GM23338 (cell line): Measurements from ENCODE around the gene RAP1GAP2. TPM values are rescaled to one million over a fixed set of nuclear protein-coding genes. Genes with fewer than 3 reads are reported as not detected.

ENCODE experiments used
- ATAC-seq: fragments of 200-7000 bp; cut with Tn5 transposase; 3 replicates; pipeline ENCODE4 v1.9.1; 2020
- DNase-seq: peaks from one replicate; pipeline ENCODE4 v3.0.0-alpha.2; 2015; ENCODE audit warnings: low spot score
- H2AFZ ChIP-seq: fragments of 200-600 bp; sonication (generic); 2 replicates; pipeline ENCODE4 v1.8.0; 2016; ENCODE audit warnings: antibody characterized with exemption, mild to moderate bottlenecking, moderate library complexity
- H3F3A ChIP-seq: fragments of 200-600 bp; sonication (generic); replicated peaks from 2 replicates; pipeline ENCODE4 v1.8.0; 2017; ENCODE audit warnings: antibody characterized with exemption, mixed run types, low read depth
- H3K27ac ChIP-seq: fragments of 200-600 bp; sonication (generic); 2 replicates; pipeline ENCODE4 v1.6.1; 2016; ENCODE audit warnings: low read depth
- H3K27me3 ChIP-seq: fragments of 200-600 bp; sonication (generic); 2 replicates; pipeline ENCODE4 v1.8.0; 2016; ENCODE audit warnings: mild to moderate bottlenecking, mixed run types, moderate library complexity; ENCODE audit not compliant: insufficient read depth
- H3K36me3 ChIP-seq: fragments of 200-600 bp; sonication (generic); 2 replicates; pipeline ENCODE4 v1.8.0; 2016; ENCODE audit warnings: mild to moderate bottlenecking; ENCODE audit not compliant: insufficient read depth
- H3K4me1 ChIP-seq: fragments of 200-600 bp; sonication (generic); 2 replicates; pipeline ENCODE4 v1.8.0; 2016; ENCODE audit warnings: mild to moderate bottlenecking, moderate library complexity; ENCODE audit not compliant: insufficient read depth
- H3K4me2 ChIP-seq: fragments of 200-600 bp; sonication (generic); 2 replicates; pipeline ENCODE4 v1.7.1; 2017; ENCODE audit warnings: mixed run types
- H3K4me3 ChIP-seq: fragments of 200-600 bp; sonication (generic); 2 replicates; pipeline ENCODE4 v1.6.1; 2016; ENCODE audit warnings: mixed run types
- H3K79me2 ChIP-seq: fragments of 200-600 bp; sonication (generic); replicated peaks from 2 replicates; pipeline ENCODE4 v1.8.0; 2017; ENCODE audit warnings: mild to moderate bottlenecking; ENCODE audit not compliant: insufficient read depth
- H3K9me2 ChIP-seq: fragments of 200-600 bp; sonication (generic); 2 replicates; pipeline ENCODE4 v1.8.0; 2017; ENCODE audit not compliant: insufficient read depth
- H4K20me1 ChIP-seq: fragments of 200-600 bp; sonication (generic); replicated peaks from 2 replicates; pipeline ENCODE4 v1.8.0; 2017; ENCODE audit warnings: mild to moderate bottlenecking; ENCODE audit not compliant: insufficient read depth
- H3K27ac Mint-ChIP-seq: 2 replicates; pipeline ENCODE4 v1.8.0; 2020; ENCODE audit warnings: inconsistent platforms, mild to moderate bottlenecking, moderate library complexity, mixed read lengths
- H3K27me3 Mint-ChIP-seq: 3 replicates; pipeline ENCODE4 v1.8.0; 2022; ENCODE audit warnings: low read depth, mild to moderate bottlenecking, moderate library complexity, mixed read lengths, inconsistent platforms; ENCODE audit not compliant: insufficient read depth, poor library complexity
- H3K36me3 Mint-ChIP-seq: 3 replicates; pipeline ENCODE4 v1.8.0; 2021; ENCODE audit warnings: low read depth, mild to moderate bottlenecking, inconsistent platforms, moderate library complexity, mixed read lengths
- H3K4me1 Mint-ChIP-seq: 3 replicates; pipeline ENCODE4 v1.8.0; 2020; ENCODE audit warnings: mild to moderate bottlenecking, inconsistent platforms, mixed read lengths
- H3K4me3 Mint-ChIP-seq: 3 replicates; pipeline ENCODE4 v1.8.0; 2021; ENCODE audit warnings: moderate library complexity, mild to moderate bottlenecking, inconsistent platforms, mixed read lengths
- H3K9me3 Mint-ChIP-seq: 3 replicates; pipeline ENCODE4 v1.8.0; 2020; ENCODE audit warnings: moderate library complexity, mild to moderate bottlenecking, inconsistent platforms, mixed read lengths
- ETS1 ChIP-seq: IDR thresholded peaks from 2 replicates; pipeline ENCODE4 v1.6.1; 2016; ENCODE audit warnings: antibody characterized with exemption
- EZH2 ChIP-seq: fragments of 200-600 bp; sonication (generic); IDR thresholded peaks from one replicate; pipeline ENCODE4 v1.8.0; 2017; ENCODE audit warnings: antibody characterized with exemption, mild to moderate bottlenecking, low read depth; ENCODE audit not compliant: unreplicated experiment
- EZH2phosphoT487 ChIP-seq: fragments of 200-600 bp; sonication (generic); IDR thresholded peaks from one replicate; pipeline ENCODE4 v1.8.1; 2018; ENCODE audit warnings: antibody characterized with exemption; ENCODE audit not compliant: unreplicated experiment
- NANOG ChIP-seq: IDR thresholded peaks from 2 replicates; pipeline ENCODE4 v1.6.1; 2016; ENCODE audit warnings: antibody characterized with exemption, borderline replicate concordance
- POLR2AphosphoS5 ChIP-seq: IDR thresholded peaks from 2 replicates; pipeline ENCODE4 v1.6.1; 2016; ENCODE audit warnings: antibody characterized with exemption, low read depth
- REST ChIP-seq: IDR thresholded peaks from one replicate; pipeline ENCODE4 v1.6.1; 2018; ENCODE audit warnings: antibody characterized with exemption; ENCODE audit not compliant: unreplicated experiment
- ZNF462 ChIP-seq: fragments of 250-450 bp; sonication (Bioruptor Pico); IDR thresholded peaks from 2 replicates; pipeline ENCODE4 v1.5.0; 2020; ENCODE audit warnings: mild to moderate bottlenecking, moderate library complexity
- polyA plus RNA-seq: library from polyadenylated mRNA; unstranded; fragments of >200 nt; fragmentation: Nextera tagmentation; extraction: Ambion mirVana; gene quantifications from 2 replicates; pipeline ENCODE4 v1.2.1, GENCODE V29; 2016
- total RNA-seq: library from RNA; depleted of rRNA; stranded (reverse); fragments of >200 nt; shearing (Covaris generic); gene quantifications from 2 replicates; pipeline ENCODE4 v1.2.3, GENCODE V29; 2014

RAP1GAP2 gene
- total and polyA plus RNA-seq, 2 experiments from 2014 or later, result 17.8 to 46.1 TPM

GRCh38 chr17:2994441-2994840 is 198.2 kb downstream of the RAP1GAP2 start:
- Histone ChIP-seq H3K27ac (no peak overlapping the region), H3K4me2 (no peak overlapping the region), H3K4me1 (no peaks in the 10 kb centered on the region), H3F3A (no peaks in the 10 kb centered on the region), H2AFZ (no peak overlapping the region), H3K79me2 (no peaks in the 10 kb centered on the region), H3K4me3 (no peak overlapping the region), H3K27me3 (no peaks in the 10 kb centered on the region), H4K20me1 (0 out of 2 replicates have a peak, but pooled peaks cover 7% of the 10 kb centered on the region), H3K36me3 (peaks cover 14% of the 10 kb centered on the region), H3K9me2 (no peaks in the 10 kb centered on the region)
- ATAC-seq (no peak), DNase-seq (no peak)
- no peak for TF ChIP-seq EZH2phosphoT487
- TF ChIP-seq ZNF462 (CRISPR knock-in tag), result no peak
- no peak for TF ChIP-seq POLR2AphosphoS5
- TF ChIP-seq EZH2, result no peak
- Mint-ChIP-seq H3K27ac (no peak overlapping the region), H3K4me1 (no peaks in the 10 kb centered on the region), H3K27me3 (peaks cover 8% of the 10 kb centered on the region), H3K36me3 (peaks cover 48% of the 10 kb centered on the region), H3K9me3 (no peaks in the 10 kb centered on the region), H3K4me3 (no peak overlapping the region)

GRCh38 chr17:2995377-2995776 is 199.1 kb downstream of the RAP1GAP2 start:
- Histone ChIP-seq H3K4me1 (no peaks in the 10 kb centered on the region), H3K79me2 (no peaks in the 10 kb centered on the region), H3K27me3 (no peaks in the 10 kb centered on the region), H3K36me3 (peaks cover 21% of the 10 kb centered on the region), H4K20me1 (0 out of 2 replicates have a peak, but pooled peaks cover 7% of the 10 kb centered on the region), H3K4me2 (no peak overlapping the region), H3K4me3 (no peak overlapping the region), H3F3A (no peaks in the 10 kb centered on the region), H3K27ac (no peak overlapping the region), H2AFZ (no peak overlapping the region), H3K9me2 (no peaks in the 10 kb centered on the region)
- Mint-ChIP-seq H3K4me1 (no peaks in the 10 kb centered on the region), H3K9me3 (no peaks in the 10 kb centered on the region), H3K4me3 (no peak overlapping the region), H3K36me3 (peaks cover 39% of the 10 kb centered on the region), H3K27ac (no peak overlapping the region), H3K27me3 (peaks cover 8% of the 10 kb centered on the region)
- ATAC-seq, result no peak
- TF ChIP-seq ETS1 (no peak), REST (no peak), NANOG (no peak)
- no peak for DNase-seq
